ENCODE measurements around the gene CDK17. TPM values are rescaled to one million over a fixed set of nuclear protein-coding genes. Genes with fewer than 3 reads are reported as not detected.
A peak's percentile ranks its signal among the peaks of the same experiment; 100 is the strongest.
"Not testable (repeated sequence)": the region's sequence is repeated elsewhere in the genome, so short reads cannot be mapped to it uniquely, and the experiment has no call there.

The CDK17 gene
- total and polyA plus RNA-seq, 2 donors (not counting 1 experiment from before 2014, with no cell fraction given) = 15.6 to 87.8 TPM

- H3K4me1 Mint-ChIP-seq = peaks cover 28% of the 10 kb centered on the region
- no peaks in the 10 kb centered on the region for H3K27me3 Mint-ChIP-seq
- no peak overlapping the region for H3K27ac Mint-ChIP-seq
- no CpG with 5 or more reads among the region's 4 CpGs for WGBS (ENCODE audit: insufficient coverage)
- POLR2A ChIA-PET = no interaction called here
- DNase-seq (no peak), ATAC-seq (ENCODE audit: low read depth) (no peak)
- H3K27me3 ChIP-seq (replicated peaks in 1 of 4; ENCODE audit: control extremely low read depth in 1 of 4, control insufficient read depth in 3 of 4, insufficient read depth in 4 of 4, low read length in 3 of 4) = no peaks in the 10 kb centered on the region
- H3K27ac ChIP-seq (ENCODE audit: low read length in 2 of 2) = no peak overlapping the region
- H3K9me3 ChIP-seq (ENCODE audit: control extremely low read depth in 1 of 3, control insufficient read depth in 2 of 3, insufficient read depth in 1 of 3, low read length in 2 of 3) = no peaks in the 10 kb centered on the region
- H3K9me3 Mint-ChIP-seq (ENCODE audit: insufficient read depth) = no peaks in the 10 kb centered on the region
- no peaks in the 10 kb centered on the region for H4K20me1 ChIP-seq (ENCODE audit: control insufficient read depth, insufficient read depth, low read length, poor library complexity, severe bottlenecking)
- H2AFZ ChIP-seq (ENCODE audit: insufficient read depth, low read depth, low read length, poor library complexity, severe bottlenecking) = no peak overlapping the region
- TF ChIP-seq EZH2 (IDR thresholded peaks at IDR 0.05; ENCODE audit: borderline replicate concordance, insufficient read depth, low read depth, low read length, poor library complexity, severe bottlenecking) (no peak), CTCF (IDR thresholded peaks at IDR 0.05) (no peak)
- CTCF ChIA-PET = no interaction called here
- peaks cover 17 to 28% of the 10 kb centered on the region in 2 donors for H3K4me1 ChIP-seq (ENCODE audit: control insufficient read depth in 2 of 2, insufficient read depth in 2 of 2, low read length in 2 of 2)
- no peak overlapping the region for H3K9ac ChIP-seq (ENCODE audit: low read length)
- H3K4me2 ChIP-seq (replicated peaks; ENCODE audit: low read depth, low read length, poor library complexity, severe bottlenecking) = no peak overlapping the region
- H3K4me3 Mint-ChIP-seq = no peak overlapping the region
- H3K4me3 ChIP-seq (ENCODE audit: control extremely low read depth in 1 of 5, extremely low read depth in 1 of 5, insufficient read depth in 1 of 5, low read depth in 2 of 5, low read length in 4 of 5) = no peak overlapping the region
- H3K36me3 ChIP-seq (replicated peaks in 1 of 2; ENCODE audit: control extremely low read depth in 1 of 2, control insufficient read depth in 1 of 2, extremely low read depth in 1 of 2, insufficient read depth in 2 of 2, low read length in 1 of 2) = no peaks in the 10 kb centered on the region
- intact Hi-C loops (cut with micrococcal nuclease) = loop anchor here (5.0 to 10.0 kb wide), 2 partner anchors 467 to 545 kb away; partner anchors contain the start of genes AMDHD1 and CCDC38
- no peaks in the 10 kb centered on the region for H3K79me2 ChIP-seq (ENCODE audit: control insufficient read depth, insufficient read depth, low read length)
Observed at GRCh38 chr12:96409731-96410130, 9.5 kb upstream of the CDK17 start.

GRCh38 chr12:96408993-96409392 is 8.8 kb upstream of the CDK17 start:
- no peak for TF ChIP-seq EZH2 (IDR thresholded peaks at IDR 0.05; ENCODE audit: borderline replicate concordance, insufficient read depth, low read depth, low read length, poor library complexity, severe bottlenecking)
- TF ChIP-seq CTCF (IDR thresholded peaks at IDR 0.05) = no peak
- H3K4me3 ChIP-seq (ENCODE audit: control extremely low read depth in 1 of 5, extremely low read depth in 1 of 5, insufficient read depth in 1 of 5, low read depth in 2 of 5, low read length in 4 of 5) = no peak overlapping the region
- no peak overlapping the region for H3K4me2 ChIP-seq (replicated peaks; ENCODE audit: low read depth, low read length, poor library complexity, severe bottlenecking)
- H4K20me1 ChIP-seq (ENCODE audit: control insufficient read depth, insufficient read depth, low read length, poor library complexity, severe bottlenecking) = no peaks in the 10 kb centered on the region
- intact Hi-C loops (cut with micrococcal nuclease) = loop anchor here (5.0 to 10.0 kb wide), 2 partner anchors 467 to 544 kb away; partner anchors contain the start of genes AMDHD1 and CCDC38
- no peak overlapping the region for H3K27ac ChIP-seq (ENCODE audit: low read length in 2 of 2)
- POLR2A ChIA-PET = no interaction called here
- no peaks in the 10 kb centered on the region for H3K79me2 ChIP-seq (ENCODE audit: control insufficient read depth, insufficient read depth, low read length)
- WGBS (ENCODE audit: insufficient coverage) = 100% methylated on average over 1 of the region's 3 CpGs
- H3K36me3 ChIP-seq (replicated peaks in 1 of 2; ENCODE audit: control extremely low read depth in 1 of 2, control insufficient read depth in 1 of 2, extremely low read depth in 1 of 2, insufficient read depth in 2 of 2, low read length in 1 of 2) = no peaks in the 10 kb centered on the region
- no peaks in the 10 kb centered on the region for H3K27me3 ChIP-seq (replicated peaks in 1 of 4; ENCODE audit: control extremely low read depth in 1 of 4, control insufficient read depth in 3 of 4, insufficient read depth in 4 of 4, low read length in 3 of 4)
- H3K27me3 Mint-ChIP-seq = no peaks in the 10 kb centered on the region
- H3K4me1 ChIP-seq (ENCODE audit: control insufficient read depth in 2 of 2, insufficient read depth in 2 of 2, low read length in 2 of 2) = peaks cover 17 to 28% of the 10 kb centered on the region in 2 donors
- DNase-seq (no peak), ATAC-seq (ENCODE audit: low read depth) (no peak)
- H2AFZ ChIP-seq (ENCODE audit: insufficient read depth, low read depth, low read length, poor library complexity, severe bottlenecking) = no peak overlapping the region
- H3K9ac ChIP-seq (ENCODE audit: low read length) = no peak overlapping the region
- CTCF ChIA-PET = interaction anchor here (0.6 kb wide), 1 partner anchor 9 kb away, joined by 3 read pairs; no protein-coding TSS in a partner anchor
- H3K27ac Mint-ChIP-seq = no peak overlapping the region
- H3K9me3 Mint-ChIP-seq (ENCODE audit: insufficient read depth) = no peaks in the 10 kb centered on the region
- H3K4me1 Mint-ChIP-seq = peaks cover 34% of the 10 kb centered on the region
- no peak overlapping the region for H3K4me3 Mint-ChIP-seq
- no peaks in the 10 kb centered on the region for H3K9me3 ChIP-seq (ENCODE audit: control extremely low read depth in 1 of 3, control insufficient read depth in 2 of 3, insufficient read depth in 1 of 3, low read length in 2 of 3)

GRCh38 chr12:96407429-96408097 is 7.3 kb upstream of the CDK17 start:
- ChIA-PET POLR2A (interaction anchor here (0.7 to 1.4 kb wide), 8 partner anchors 8 to 449 kb away, joined by 3 to 10 read pairs (median 4); partner anchors contain the start of gene CDK17), CTCF (interaction anchor here (0.6 to 1.8 kb wide), 12 partner anchors 9 to 1286 kb away, joined by 3 to 11 read pairs (median 4); no protein-coding TSS in a partner anchor)
- peak overlapping the region in 2 of 5 experiments; percentile 12 to 22 for H3K4me3 ChIP-seq (ENCODE audit: control extremely low read depth in 1 of 5, extremely low read depth in 1 of 5, insufficient read depth in 1 of 5, low read depth in 2 of 5, low read length in 4 of 5)
- peak overlapping the region; percentile 81 for H3K4me3 Mint-ChIP-seq
- H2AFZ ChIP-seq (ENCODE audit: insufficient read depth, low read depth, low read length, poor library complexity, severe bottlenecking) = peak overlapping the region; percentile 60
- peak overlapping the region; percentile 63 to 76 for H3K27ac ChIP-seq (ENCODE audit: low read length in 2 of 2)
- H3K9me3 Mint-ChIP-seq (ENCODE audit: insufficient read depth); H3K79me2 ChIP-seq (ENCODE audit: control insufficient read depth, insufficient read depth, low read length); H4K20me1 ChIP-seq (ENCODE audit: control insufficient read depth, insufficient read depth, low read length, poor library complexity, severe bottlenecking); H3K27me3 ChIP-seq (replicated peaks in 1 of 4; ENCODE audit: control extremely low read depth in 1 of 4, control insufficient read depth in 3 of 4, insufficient read depth in 4 of 4, low read length in 3 of 4); H3K36me3 ChIP-seq (replicated peaks in 1 of 2; ENCODE audit: control extremely low read depth in 1 of 2, control insufficient read depth in 1 of 2, extremely low read depth in 1 of 2, insufficient read depth in 2 of 2, low read length in 1 of 2); H3K9me3 ChIP-seq (ENCODE audit: control extremely low read depth in 1 of 3, control insufficient read depth in 2 of 3, insufficient read depth in 1 of 3, low read length in 2 of 3); H3K27me3 Mint-ChIP-seq: not testable (repeated sequence)
- peak overlapping the region; percentile 65 for H3K4me2 ChIP-seq (replicated peaks; ENCODE audit: low read depth, low read length, poor library complexity, severe bottlenecking)
- WGBS (ENCODE audit: insufficient coverage) = 0% methylated on average over 1 of the region's 7 CpGs
- ATAC-seq (ENCODE audit: low read depth) (peak; percentile 90), DNase-seq (peak; percentile 87)
- intact Hi-C loops (cut with micrococcal nuclease) = loop anchor here (1.0 to 10.0 kb wide), 4 partner anchors 49 to 543 kb away; partner anchors contain the start of genes AMDHD1, CCDC38 and ELK3
- H3K4me1 Mint-ChIP-seq = peaks cover 39% of the 10 kb centered on the region
- H3K4me1 ChIP-seq (ENCODE audit: control insufficient read depth in 2 of 2, insufficient read depth in 2 of 2, low read length in 2 of 2) = peaks cover 17 to 31% of the 10 kb centered on the region in 2 donors
- H3K27ac Mint-ChIP-seq = peak overlapping the region; percentile 91
- peak overlapping the region; percentile 38 for H3K9ac ChIP-seq (ENCODE audit: low read length)

Measured in B cell (primary cell).